GM19043 (cell line): ENCODE data around the gene PRPSAP1.

ENCODE experiments used
- ATAC-seq: cut with Tn5 transposase; IDR thresholded peaks from one replicate; pipeline ENCODE4 v1.9.1; 2021; ENCODE audit warnings: low read depth; ENCODE audit not compliant: unreplicated experiment

PRPSAP1 gene

GRCh38 chr17:76383546-76384221, 30.0 kb upstream of the PRPSAP1 start:
- ATAC-seq: no peak

DNA sequence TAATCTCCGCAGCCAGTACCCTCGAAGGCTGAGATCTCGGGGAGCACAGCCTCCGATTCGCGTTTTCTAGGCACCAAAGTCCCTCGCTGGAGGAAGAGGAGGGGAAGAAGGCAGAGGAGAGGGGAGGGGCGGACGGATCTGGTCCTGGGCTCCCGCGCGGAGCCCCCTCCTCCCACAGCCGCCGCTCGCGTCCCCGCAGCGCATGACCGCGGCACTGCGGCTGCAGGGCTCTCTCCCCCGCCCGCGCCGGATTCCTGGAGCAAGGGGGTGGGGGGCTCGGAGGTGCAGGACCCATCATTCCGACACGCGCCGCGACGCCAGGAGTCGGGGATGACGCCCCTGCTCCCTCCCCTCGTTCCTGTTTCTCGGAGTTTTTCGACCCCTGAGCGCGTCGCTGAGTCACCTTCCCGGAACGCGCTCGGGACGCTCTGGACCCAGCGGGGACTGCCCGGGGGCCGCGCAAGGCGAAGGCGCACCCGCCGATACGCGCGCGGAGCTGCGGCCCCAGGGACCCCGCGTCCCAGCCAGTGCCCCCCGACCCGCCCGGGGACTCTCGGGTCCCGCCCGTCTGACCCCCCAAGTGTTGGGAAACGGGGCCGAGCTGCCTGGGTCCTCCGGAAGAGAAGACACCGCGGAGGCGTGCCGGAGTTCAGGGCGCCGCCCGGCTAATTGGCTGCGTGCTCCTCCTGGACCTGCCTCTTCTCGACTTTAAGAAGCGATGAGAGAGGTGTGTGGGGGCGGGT, 29.3 kb upstream of the PRPSAP1 start:
- ATAC-seq: no peak

- ATAC-seq: no peak
These were observed 28.7 kb upstream of the PRPSAP1 start for GRCh38 chr17:76382351-76382802.

GRCh38 chr17:76381633-76382350, 28.1 kb upstream of the PRPSAP1 start:
- no peak for ATAC-seq

- ATAC-seq: no peak
These were observed 26.1 kb upstream of the PRPSAP1 start for GRCh38 chr17:76379646-76380376.

- ATAC-seq: no peak
These were observed 25.5 kb upstream of the PRPSAP1 start for GRCh38 chr17:76379275-76379641.

GRCh38 chr17:76378548-76379274, 25.0 kb upstream of the PRPSAP1 start:
- ATAC-seq: no peak

GRCh38 chr17:76376318-76377133, 22.8 kb upstream of the PRPSAP1 start:
- no peak for ATAC-seq

- no peak for ATAC-seq
These were observed 18.2 kb upstream of the PRPSAP1 start for GRCh38 chr17:76371656-76372628.

GRCh38 chr17:76370261-76370993, 16.7 kb upstream of the PRPSAP1 start:
- ATAC-seq: no peak

DNA sequence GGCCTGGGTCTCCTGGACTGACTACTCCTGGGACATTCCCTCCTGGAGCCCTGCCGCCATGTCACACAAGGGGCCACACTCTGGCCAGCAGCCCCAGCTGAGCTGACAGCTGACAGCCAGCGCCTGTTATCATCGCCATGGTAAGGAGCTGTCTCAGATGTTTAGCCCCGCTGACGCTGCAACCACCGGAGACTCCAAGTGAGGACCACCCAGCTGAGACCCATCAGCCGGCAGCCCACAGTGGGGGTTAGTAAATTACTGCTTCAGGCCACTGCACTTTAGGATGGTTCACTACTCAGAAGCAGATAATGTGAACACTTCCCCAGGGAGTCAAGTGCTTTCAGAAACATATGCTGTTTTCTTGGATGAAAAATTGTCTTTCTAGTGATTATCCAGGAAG, 16.1 kb upstream of the PRPSAP1 start:
- no peak for ATAC-seq

DNA sequence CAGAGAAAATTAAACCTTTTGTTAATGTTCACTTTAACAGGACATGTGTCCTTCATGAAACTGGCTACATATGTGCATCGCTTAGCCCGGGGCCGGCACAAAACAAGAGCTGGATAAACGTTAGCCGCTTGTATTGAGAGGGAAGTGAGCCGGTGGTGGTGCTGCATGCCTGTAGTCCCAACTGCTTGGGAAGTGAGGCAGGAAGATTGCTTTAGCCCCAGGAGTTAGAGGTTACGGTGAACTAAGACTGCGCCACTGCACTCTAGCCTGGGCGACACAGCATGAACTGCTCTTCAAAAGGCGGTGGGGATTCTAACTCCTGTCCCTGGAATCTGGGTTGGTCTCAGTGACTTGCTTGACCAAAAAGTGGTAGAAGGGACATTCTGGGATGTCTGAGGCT, 15.7 kb upstream of the PRPSAP1 start:
- ATAC-seq: no peak

DNA sequence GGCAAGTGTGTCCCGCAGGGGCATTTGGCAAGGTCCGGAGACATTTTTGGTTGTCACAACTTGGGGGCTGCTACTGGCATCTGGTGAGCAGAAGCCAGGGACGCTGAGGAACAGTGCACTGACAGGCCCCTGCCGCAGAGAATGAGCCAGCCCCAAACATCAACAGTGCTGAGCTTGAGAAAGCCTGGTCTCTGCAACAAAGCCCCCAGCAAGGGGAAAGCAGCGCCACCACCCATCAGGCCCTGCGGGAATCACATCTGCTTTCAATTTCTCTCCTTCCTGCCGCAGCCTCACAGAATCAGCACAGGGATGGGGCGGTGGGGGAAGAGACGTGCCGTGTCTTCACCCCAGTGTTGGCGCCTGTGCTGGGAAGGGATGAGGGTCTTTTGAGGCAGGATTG, 14.8 kb upstream of the PRPSAP1 start:
- no peak for ATAC-seq

DNA sequence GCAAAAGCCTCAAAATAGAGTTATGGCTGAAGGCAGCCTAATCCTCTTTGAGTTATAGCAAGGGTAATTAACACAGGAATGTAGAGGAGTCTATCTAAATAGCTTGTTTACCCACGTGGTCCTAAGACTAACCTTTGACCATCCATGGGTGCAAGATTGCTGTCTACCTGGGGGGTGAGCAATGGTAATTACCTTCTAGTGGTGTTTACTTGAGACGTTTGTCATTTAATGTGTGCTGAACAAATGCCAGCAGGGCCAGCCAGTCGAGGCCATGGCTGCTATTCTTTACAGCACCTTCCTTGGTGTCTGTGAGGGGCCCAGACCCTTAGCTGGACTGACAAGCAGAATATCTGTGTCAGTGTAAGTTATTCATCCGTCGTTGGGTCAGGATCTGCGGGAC, 13.9 kb upstream of the PRPSAP1 start:
- ATAC-seq: no peak

DNA sequence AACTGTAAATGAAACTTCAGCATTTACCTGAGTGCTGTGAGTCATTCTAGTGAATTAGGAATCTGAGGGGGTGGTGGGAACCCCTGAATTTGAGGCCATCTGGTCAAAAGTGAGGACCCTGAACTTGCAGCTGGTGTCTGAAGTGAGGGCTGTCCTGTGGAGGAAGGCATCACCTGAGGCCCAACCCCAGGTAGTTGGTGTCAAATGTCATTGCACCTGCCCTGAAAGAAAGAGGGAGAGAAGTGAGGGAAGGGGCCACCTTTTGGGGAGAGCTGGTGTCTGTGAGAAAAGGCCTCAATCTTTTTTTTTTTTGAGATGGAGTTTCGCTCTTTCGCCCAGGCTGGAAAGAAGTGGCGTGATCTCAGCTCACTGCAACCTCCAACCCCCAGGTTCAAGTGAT, 12.5 kb upstream of the PRPSAP1 start:
- ATAC-seq: no peak

GRCh38 chr17:76365256-76365903, 11.7 kb upstream of the PRPSAP1 start:
- ATAC-seq: no peak
